H9 (cell line): ENCODE data around the gene LRPAP1. TPM values are rescaled to one million over a fixed set of nuclear protein-coding genes. Genes with fewer than 3 reads are reported as not detected.

Experiments used
- DNase-seq: peaks from one replicate; pipeline ENCODE4 v3.0.0-alpha.2; 2017
- H2AFZ ChIP-seq: one replicate; pipeline ENCODE4 v1.6.1; 2013; ENCODE audit warnings: mild to moderate bottlenecking, low read length, control low read depth, moderate library complexity
- H2AK5ac ChIP-seq: 2 replicates; pipeline ENCODE4 v1.6.1; 2013; ENCODE audit warnings: low read length, control low read depth, mixed read lengths; ENCODE audit not compliant: insufficient read length
- H2BK120ac ChIP-seq: one replicate; pipeline ENCODE4 v1.6.1; 2013; ENCODE audit warnings: low read depth, mild to moderate bottlenecking, low read length, control low read depth, inconsistent platforms; ENCODE audit not compliant: poor library complexity, severe bottlenecking
- H2BK12ac ChIP-seq: 2 replicates; pipeline ENCODE4 v1.6.1; 2013; ENCODE audit warnings: low read length, control low read depth, mixed read lengths, low read depth; ENCODE audit not compliant: insufficient read length
- H2BK15ac ChIP-seq: 2 replicates; pipeline ENCODE4 v1.6.1; 2013; ENCODE audit warnings: low read depth, low read length, control low read depth
- H2BK20ac ChIP-seq: one replicate; pipeline ENCODE4 v1.6.1; 2013; ENCODE audit warnings: low read depth, mild to moderate bottlenecking, low read length, control low read depth, inconsistent platforms; ENCODE audit not compliant: poor library complexity, severe bottlenecking
- H2BK5ac ChIP-seq: 2 replicates; pipeline ENCODE4 v1.6.1; 2013; ENCODE audit warnings: low read length, control low read depth, mixed read lengths; ENCODE audit not compliant: insufficient read length
- H3K14ac ChIP-seq: 2 replicates; pipeline ENCODE4 v1.6.1; 2013; ENCODE audit warnings: low read length, control low read depth; ENCODE audit not compliant: insufficient read depth
- H3K18ac ChIP-seq: 2 replicates; pipeline ENCODE4 v1.6.1; 2013; ENCODE audit warnings: low read depth, mild to moderate bottlenecking, mixed read lengths, low read length, control low read depth; ENCODE audit not compliant: insufficient read length
- H3K23ac ChIP-seq: 2 replicates; pipeline ENCODE4 v1.6.1; 2013; ENCODE audit warnings: low read length, control low read depth, mixed read lengths, low read depth; ENCODE audit not compliant: insufficient read length
- H3K23me2 ChIP-seq: 2 replicates; pipeline ENCODE4 v1.6.1; 2013; ENCODE audit warnings: low read depth, mild to moderate bottlenecking, mixed read lengths, low read length, control low read depth; ENCODE audit not compliant: insufficient read length, poor library complexity, severe bottlenecking
- H3K27ac ChIP-seq: 2 replicates; pipeline ENCODE4 v1.5.1; 2013; ENCODE audit warnings: low read length, control low read depth, mixed read lengths, low read depth; ENCODE audit not compliant: insufficient read length
- H3K27me3 ChIP-seq: 2 replicates; pipeline ENCODE4 v1.6.1; 2013; ENCODE audit warnings: low read length, control low read depth, inconsistent platforms; ENCODE audit not compliant: insufficient read depth
- H3K4ac ChIP-seq: 2 replicates; pipeline ENCODE4 v1.6.1; 2013; ENCODE audit warnings: low read depth, mild to moderate bottlenecking, control low read depth, inconsistent platforms, low read length, moderate library complexity
- H3K4me1 ChIP-seq: 2 replicates; pipeline ENCODE4 v1.6.1; 2013; ENCODE audit warnings: low read length, control low read depth, inconsistent platforms; ENCODE audit not compliant: insufficient read depth
- H3K4me2 ChIP-seq: 2 replicates; pipeline ENCODE4 v1.6.1; 2013; ENCODE audit warnings: low read length, control low read depth, mixed read lengths; ENCODE audit not compliant: insufficient read length, insufficient read depth
- H3K56ac ChIP-seq: 2 replicates; pipeline ENCODE4 v1.6.1; 2013; ENCODE audit warnings: low read depth, mild to moderate bottlenecking, mixed read lengths, low read length, control low read depth; ENCODE audit not compliant: insufficient read length
- H3K79me1 ChIP-seq: 2 replicates; pipeline ENCODE4 v1.6.1; 2013; ENCODE audit warnings: low read depth, mild to moderate bottlenecking, moderate library complexity, low read length, control low read depth, inconsistent platforms; ENCODE audit not compliant: insufficient read depth, poor library complexity, severe bottlenecking
- H3K79me2 ChIP-seq: 2 replicates; pipeline ENCODE4 v1.6.1; 2013; ENCODE audit warnings: low read length, control low read depth, inconsistent platforms; ENCODE audit not compliant: insufficient read depth
- H3K9ac ChIP-seq: 2 replicates; pipeline ENCODE4 v1.6.1; 2013; ENCODE audit warnings: low read length, control low read depth, mixed read lengths; ENCODE audit not compliant: insufficient read length; ENCODE audit errors: extremely low read depth
- H3K9me3 ChIP-seq: one replicate; pipeline ENCODE4 v1.6.1; 2013; ENCODE audit warnings: low read depth, low read length, inconsistent platforms; ENCODE audit not compliant: control insufficient read depth
- H3T11ph ChIP-seq: one replicate; pipeline ENCODE4 v1.6.1; 2013; ENCODE audit warnings: mild to moderate bottlenecking, low read length, control low read depth, inconsistent platforms
- H4K20me1 ChIP-seq: one replicate; pipeline ENCODE4 v1.6.1; 2013; ENCODE audit not compliant: control insufficient read depth, insufficient read length, insufficient read depth
- H4K5ac ChIP-seq: 2 replicates; pipeline ENCODE4 v1.6.1; 2013; ENCODE audit warnings: low read depth, mild to moderate bottlenecking, mixed read lengths, low read length, control low read depth; ENCODE audit not compliant: insufficient read length
- H4K8ac ChIP-seq: replicated peaks from 2 replicates; pipeline ENCODE4 v1.6.1; 2013; ENCODE audit warnings: low read length, control low read depth, mixed read lengths, low read depth; ENCODE audit not compliant: insufficient read length
- H4K91ac ChIP-seq: 2 replicates; pipeline ENCODE4 v1.6.1; 2013; ENCODE audit warnings: low read depth, mild to moderate bottlenecking, moderate library complexity, mixed read lengths, low read length, control low read depth; ENCODE audit not compliant: insufficient read length
- H3K27ac Mint-ChIP-seq, 3 experiments: 2 replicates in 2 of 3; 3 replicates in 1 of 3; pipeline ENCODE4 v1.8.0; 2020 to 2021; ENCODE audit warnings: mixed read lengths in 3 of 3, mild to moderate bottlenecking in 1 of 3, moderate library complexity in 1 of 3
- H3K27me3 Mint-ChIP-seq: 2 replicates; pipeline ENCODE4 v1.8.0; 2021; ENCODE audit warnings: low read depth, mild to moderate bottlenecking, moderate library complexity, mixed read lengths
- H3K36me3 Mint-ChIP-seq, 3 experiments: 2 replicates in 2 of 3; 3 replicates in 1 of 3; pipeline ENCODE4 v1.8.0; 2020 to 2021; ENCODE audit warnings: low read depth in 3 of 3, mixed read lengths in 3 of 3; ENCODE audit not compliant: insufficient read depth in 1 of 3
- H3K4me1 Mint-ChIP-seq, 2 experiments: 2 replicates each; pipeline ENCODE4 v1.8.0; 2020; ENCODE audit warnings: mixed read lengths in 2 of 2
- H3K4me3 Mint-ChIP-seq, 2 experiments: 2 replicates in 1 of 2; 3 replicates in 1 of 2; pipeline ENCODE4 v1.8.0; 2020 to 2021; ENCODE audit warnings: mild to moderate bottlenecking in 2 of 2, mixed read lengths in 2 of 2, moderate library complexity in 1 of 2
- H3K9me3 Mint-ChIP-seq, 2 experiments: 2 replicates in 1 of 2; 3 replicates in 1 of 2; pipeline ENCODE4 v1.8.0; 2020; ENCODE audit warnings: mild to moderate bottlenecking in 2 of 2, mixed read lengths in 2 of 2, moderate library complexity in 1 of 2
- WGBS: extraction: QIAGEN DNeasy Blood & Tissue Kit; methylation state at CpG from one replicate; pipeline ENCODE4 v1.1.7; 2013; ENCODE audit warnings: missing lambda C conversion rate, low lambda C conversion rate, mixed read lengths; ENCODE audit not compliant: insufficient read length; ENCODE audit errors: extremely low coverage; 5-methylcytosine and 5-hydroxymethylcytosine counted together
- total RNA-seq: library from RNA; stranded (reverse); gene quantifications from 2 replicates; pipeline ENCODE4 v1.2.1, GENCODE V29; 2021
- TF ChIP-seq, protein P1 (sequence below): fragments of 200-600 bp; sonication (generic); conservative IDR thresholded peaks from 3 replicates; pipeline ENCODE4 v1.8.0; 2021; ENCODE audit warnings: antibody characterized with exemption, mild to moderate bottlenecking

Gene LRPAP1
- total RNA-seq, 1 experiment from 2014 or later: 85.9 TPM

DNA sequence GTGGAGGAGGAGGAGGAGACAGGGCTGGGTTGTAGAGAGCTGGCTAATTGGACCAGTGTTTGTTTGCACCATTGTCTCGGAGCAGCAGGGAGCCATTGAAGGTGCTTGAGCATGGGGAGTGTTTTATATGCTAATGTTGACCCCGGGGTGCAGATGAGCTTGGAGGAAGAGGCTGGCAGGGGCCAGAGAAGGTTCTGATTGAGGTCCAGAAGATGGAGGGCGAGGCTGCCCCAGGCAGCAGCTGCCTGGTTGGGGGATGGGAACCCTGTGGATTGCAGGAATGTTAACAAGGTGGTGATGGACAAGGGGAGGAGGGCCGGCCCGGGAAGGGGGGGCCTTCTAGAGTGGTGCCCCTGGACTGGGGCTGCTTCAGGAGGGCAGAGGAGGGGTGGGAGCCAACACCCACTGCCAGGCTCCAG is 51.1 kb downstream of the LRPAP1 start:
- TF ChIP-seq, protein P1, sequence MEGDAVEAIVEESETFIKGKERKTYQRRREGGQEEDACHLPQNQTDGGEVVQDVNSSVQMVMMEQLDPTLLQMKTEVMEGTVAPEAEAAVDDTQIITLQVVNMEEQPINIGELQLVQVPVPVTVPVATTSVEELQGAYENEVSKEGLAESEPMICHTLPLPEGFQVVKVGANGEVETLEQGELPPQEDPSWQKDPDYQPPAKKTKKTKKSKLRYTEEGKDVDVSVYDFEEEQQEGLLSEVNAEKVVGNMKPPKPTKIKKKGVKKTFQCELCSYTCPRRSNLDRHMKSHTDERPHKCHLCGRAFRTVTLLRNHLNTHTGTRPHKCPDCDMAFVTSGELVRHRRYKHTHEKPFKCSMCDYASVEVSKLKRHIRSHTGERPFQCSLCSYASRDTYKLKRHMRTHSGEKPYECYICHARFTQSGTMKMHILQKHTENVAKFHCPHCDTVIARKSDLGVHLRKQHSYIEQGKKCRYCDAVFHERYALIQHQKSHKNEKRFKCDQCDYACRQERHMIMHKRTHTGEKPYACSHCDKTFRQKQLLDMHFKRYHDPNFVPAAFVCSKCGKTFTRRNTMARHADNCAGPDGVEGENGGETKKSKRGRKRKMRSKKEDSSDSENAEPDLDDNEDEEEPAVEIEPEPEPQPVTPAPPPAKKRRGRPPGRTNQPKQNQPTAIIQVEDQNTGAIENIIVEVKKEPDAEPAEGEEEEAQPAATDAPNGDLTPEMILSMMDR: no peak
- WGBS: no CpG with 5 or more reads among the region's 5 CpGs
- H3K27ac Mint-ChIP-seq: peak overlapping the region in 2 of 3 experiments; percentile 60 to 86; a peak in 4 of 7 replicates
- Histone ChIP-seq H3K9me3 (no peaks in the 10 kb centered on the region), H2BK12ac (no peak overlapping the region), H2AFZ (no peak overlapping the region), H4K8ac (no peak overlapping the region), H3K4me1 (peaks cover 4% of the 10 kb centered on the region; the same call in 1 of the 2 replicates), H3K27me3 (peaks cover 4% of the 10 kb centered on the region; the same call in 1 of the 2 replicates), H4K5ac (no peak overlapping the region), H2BK15ac (no peak overlapping the region), H3K9ac (no peak overlapping the region), H3K4ac (no peak overlapping the region), H2BK20ac (no peak overlapping the region), H4K20me1 (no peaks in the 10 kb centered on the region), H3K79me2 (no peaks in the 10 kb centered on the region), H2BK120ac (no peak overlapping the region), H3K27ac (no peak overlapping the region), H3K23me2 (peaks cover 4% of the 10 kb centered on the region), H3K56ac (no peak overlapping the region), H3K23ac (no peak overlapping the region), H2AK5ac (no peak overlapping the region), H3T11ph (no peak overlapping the region), H3K14ac (no peak overlapping the region), H2BK5ac (no peak overlapping the region), H4K91ac (no peak overlapping the region), H3K18ac (no peak overlapping the region), H3K79me1 (no peaks in the 10 kb centered on the region), H3K4me2 (peak overlapping the region; percentile 5)
- no peaks in the 10 kb centered on the region for H3K36me3 Mint-ChIP-seq
- peak overlapping the region; percentile 41 to 68; a peak in 3 of 5 replicates for H3K4me3 Mint-ChIP-seq
- peaks cover 88% of the 10 kb centered on the region for H3K27me3 Mint-ChIP-seq
- no peaks in the 10 kb centered on the region for H3K9me3 Mint-ChIP-seq
- peaks cover 21 to 36% of the 10 kb centered on the region in 2 experiments for H3K4me1 Mint-ChIP-seq
- DNase-seq: no peak
